Stimulated activated CD4-positive, alpha-beta T cell treated with anti-CD3 and anti-CD28 coated beads, Interleukin-4, amount 100 ng/mL, for 1 hour (primary cell): ENCODE results near the gene BORCS6.

Experiments
- DNase-seq: peaks from one replicate; pipeline ENCODE4 v3.0.0-alpha.2; 2020

BORCS6 gene

DNA sequence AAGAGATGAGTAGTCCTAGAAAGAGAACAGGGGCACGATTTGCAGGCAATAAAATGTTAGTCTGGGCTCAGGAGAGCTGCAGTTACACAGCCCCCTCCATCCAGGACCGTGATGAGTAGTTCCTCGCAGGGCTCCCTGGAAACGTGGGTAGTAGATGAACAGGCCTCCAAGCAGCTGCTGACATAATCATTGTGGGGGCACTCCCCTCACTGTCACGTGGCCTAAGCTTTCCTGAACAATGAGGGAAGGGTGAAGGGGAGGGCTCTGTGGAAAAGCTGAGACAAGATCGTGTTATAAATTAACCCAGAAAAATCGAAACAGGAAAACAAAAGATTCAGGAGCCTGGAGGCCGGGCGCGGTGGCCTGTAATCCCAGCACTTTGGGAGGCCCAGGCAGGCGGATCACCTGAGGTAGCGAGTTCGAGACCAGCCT is 36.4 kb downstream of the BORCS6 start:
- DNase-seq = peak; percentile 56

DNA sequence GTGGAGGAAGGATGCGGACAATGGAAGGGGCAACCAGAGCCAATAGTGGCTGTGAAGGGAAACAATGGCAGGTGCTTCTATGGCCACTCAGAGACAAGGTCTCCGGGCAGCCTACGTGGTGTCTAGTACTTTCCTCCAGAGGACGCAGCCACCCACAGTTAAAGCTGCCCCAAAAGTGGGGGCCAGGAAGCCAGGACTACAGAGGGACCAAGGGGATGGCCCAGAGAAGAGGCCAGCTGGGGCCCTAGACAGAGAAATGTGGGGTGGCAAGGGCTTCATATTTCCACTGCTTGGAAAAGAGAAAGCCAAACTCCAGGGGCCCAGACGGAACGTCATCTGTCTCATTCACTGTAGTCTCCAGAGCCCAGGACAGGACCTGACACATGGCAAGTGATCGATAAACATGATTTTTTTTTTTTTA is 36.9 kb downstream of the BORCS6 start:
- no peak for DNase-seq

DNA sequence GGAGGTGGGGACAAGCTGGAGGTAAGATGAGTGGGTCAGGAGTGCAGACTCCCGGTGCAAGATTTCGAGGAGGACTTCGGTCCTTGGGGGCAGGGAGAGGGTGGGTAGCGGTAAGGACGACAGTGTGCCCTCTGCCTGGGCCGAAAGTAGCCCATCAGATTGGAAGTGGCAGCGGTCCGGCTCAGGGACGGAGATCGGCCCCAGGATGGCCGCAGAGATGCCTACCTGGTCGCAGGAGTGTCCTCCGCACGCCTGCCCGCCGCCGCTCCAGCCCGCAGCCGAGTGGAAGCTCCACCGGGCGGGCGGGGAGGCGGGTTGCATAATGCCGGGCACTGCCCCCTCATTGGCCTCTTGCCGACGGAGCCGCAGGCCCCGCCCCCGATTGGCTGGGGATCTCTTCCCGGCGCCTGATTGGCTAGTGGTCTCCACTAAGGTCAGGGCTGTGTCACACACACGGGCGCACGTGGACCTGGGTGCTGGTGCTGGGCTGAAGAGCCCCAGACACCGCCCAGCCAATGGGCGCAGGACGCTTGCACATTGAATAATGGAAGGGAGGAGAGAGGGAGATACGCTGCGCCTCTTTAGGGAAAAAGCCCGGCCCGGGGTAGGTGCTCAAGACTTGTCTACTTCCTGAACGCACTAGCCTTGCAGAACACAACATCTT is 37.7 kb downstream of the BORCS6 start, which contains the start of gene PER1:
Gene PER1 (minus strand): TSS at position 293 of the 664 bp plus-strand sequence. CDS start 1,698 bp downstream, outside the sequence.
- DNase-seq = peak; percentile 85

DNA sequence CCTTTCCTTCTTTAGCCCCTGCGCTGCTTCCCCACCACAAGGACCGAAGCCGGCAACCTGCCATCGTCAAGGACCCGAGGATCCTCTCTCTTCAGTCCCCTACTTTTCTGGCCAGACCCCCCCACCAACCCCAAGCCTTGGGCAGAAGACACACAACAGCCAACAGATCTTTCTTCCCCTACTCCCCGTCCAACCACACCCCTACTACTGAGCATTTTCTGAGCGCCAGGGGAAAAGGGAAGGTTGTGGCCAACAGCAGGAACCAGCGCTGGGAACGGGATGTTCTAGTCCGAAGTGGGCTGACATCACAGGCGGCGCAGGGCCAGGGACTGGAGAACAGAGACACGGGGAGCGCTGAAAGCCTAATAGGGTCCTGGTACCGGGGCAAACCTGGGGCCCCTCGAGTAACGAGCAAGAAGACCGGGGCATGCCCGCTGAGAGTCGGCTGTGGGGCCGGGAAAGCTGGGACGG is 38.3 kb downstream of the BORCS6 start:
- DNase-seq = peak; percentile 26

DNA sequence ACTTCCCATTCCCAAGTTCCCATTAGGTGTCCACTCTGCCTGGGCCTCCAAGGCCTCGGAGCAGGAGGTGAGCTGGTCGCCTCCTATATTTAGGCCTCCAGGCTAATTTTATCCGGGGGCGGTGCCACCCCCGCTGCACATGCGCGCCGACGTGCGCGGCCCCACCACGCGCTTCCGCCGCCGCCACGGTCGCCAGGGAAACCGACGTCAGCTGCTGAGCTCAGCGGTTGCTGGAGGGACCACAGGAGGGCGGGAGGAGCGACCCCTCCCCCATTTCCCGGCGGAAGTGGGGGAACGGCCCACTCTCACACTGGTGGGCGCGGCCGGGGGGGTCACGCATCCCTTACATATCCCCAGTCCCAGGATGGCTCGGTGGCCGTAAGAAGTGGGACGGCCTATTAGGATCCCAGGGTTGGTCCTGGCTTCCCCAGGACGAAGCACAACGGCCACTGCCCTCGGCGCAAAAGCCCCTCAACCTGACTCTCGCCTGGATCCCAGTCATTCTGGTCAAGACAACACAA is 38.8 kb downstream of the BORCS6 start:
- DNase-seq = peak; percentile 87

DNA sequence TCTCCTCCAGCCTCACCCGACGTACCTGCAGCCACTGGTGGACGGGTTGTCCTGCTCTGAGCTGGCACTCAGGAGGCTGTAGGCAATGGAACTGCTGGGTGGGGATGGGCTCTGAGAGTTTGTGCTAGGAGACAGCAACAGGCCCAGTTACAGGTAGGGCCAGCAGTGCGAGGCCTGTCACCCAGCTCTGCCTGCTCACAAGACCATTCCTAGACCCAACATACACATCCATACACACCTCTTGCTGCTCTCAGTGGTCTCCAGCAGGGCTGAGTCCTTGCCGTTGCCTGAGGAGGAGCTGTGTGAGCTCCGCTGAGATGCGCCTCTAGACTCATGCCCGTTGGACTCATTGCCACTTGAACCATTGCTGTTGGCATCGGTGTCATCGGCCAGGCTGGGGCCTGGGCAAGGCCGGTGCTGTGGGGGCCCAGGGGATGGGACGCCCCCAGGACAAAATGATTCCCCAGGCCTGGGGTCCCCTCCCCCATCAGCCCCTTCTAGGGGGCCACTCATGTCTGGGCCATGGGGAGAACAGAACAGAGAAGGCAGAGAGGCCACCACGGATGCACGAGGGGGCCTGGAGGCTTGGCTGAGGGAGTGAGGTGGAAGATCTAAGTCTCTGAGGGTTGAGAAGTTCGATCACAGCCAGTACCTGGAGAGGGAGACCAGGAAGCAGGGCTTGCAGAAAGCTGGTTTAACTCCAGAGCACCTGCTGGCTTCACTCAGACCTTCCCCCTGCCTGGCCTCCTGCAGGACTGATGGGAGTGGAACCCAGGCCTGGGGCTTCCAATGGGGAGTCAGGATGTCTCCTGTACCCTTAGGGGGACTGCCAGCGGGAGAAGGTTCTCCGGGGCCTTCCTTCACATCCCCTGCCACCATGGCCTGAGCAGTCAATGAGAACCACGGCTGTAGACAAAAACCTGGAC is 39.5 kb downstream of the BORCS6 start:
- DNase-seq = no peak

DNA sequence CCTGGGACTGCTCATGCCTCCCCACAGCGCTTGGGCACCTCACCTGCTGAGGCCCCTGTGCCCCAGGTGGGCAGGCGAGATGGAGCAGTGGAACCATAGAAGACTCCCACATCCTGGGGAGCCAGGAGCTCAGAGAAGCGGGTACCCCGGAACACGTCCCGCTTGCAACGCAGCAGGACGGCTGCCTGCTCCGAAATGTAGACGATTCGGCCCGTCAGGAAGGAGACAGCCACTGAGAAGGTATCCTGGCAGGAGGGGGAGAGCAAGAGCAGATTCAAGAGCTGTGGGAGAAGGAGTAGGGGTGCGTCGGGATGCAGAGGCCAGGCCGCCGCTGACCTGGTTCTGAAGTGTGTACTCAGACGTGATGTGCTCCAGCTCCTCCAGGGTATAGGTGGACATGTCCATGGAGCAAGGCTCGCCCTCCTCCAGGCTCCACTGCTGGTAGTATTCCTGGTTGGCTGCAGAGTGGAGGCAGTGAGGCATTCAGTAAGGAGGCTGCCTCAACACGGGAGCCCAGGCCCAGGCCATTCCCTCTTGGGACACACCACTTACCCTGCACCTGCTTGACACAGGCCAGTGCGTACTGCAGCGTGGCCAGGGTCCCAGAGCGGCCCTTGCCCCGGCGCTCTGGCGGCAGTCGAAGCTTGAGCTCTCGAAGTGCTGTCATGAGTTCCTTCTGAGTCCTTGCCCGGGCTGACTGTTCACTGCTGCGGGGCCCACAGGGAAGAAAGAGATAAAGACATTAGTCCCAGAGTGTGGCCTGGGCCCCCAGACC is 40.4 kb downstream of the BORCS6 start:
- DNase-seq = no peak

DNA sequence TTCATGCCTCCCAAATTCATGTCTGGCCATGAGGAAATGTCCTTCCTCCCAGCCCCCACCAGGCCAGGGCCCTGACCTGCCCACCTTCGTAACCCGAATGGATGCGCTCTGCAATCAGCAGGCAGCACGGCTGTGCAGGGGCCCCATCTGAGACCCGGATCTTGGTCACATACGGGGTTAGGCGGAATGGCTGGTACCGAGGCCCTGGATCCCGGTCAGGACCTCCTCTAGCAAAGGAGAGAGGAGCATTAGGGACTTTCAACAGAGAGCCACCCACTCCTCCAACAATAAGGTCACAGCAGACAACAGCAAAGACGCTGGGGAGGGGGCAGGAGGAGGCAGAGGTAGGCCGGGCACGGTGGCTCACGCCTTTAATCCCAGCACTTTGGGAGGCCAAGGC is 41.4 kb downstream of the BORCS6 start:
- no peak for DNase-seq

DNA sequence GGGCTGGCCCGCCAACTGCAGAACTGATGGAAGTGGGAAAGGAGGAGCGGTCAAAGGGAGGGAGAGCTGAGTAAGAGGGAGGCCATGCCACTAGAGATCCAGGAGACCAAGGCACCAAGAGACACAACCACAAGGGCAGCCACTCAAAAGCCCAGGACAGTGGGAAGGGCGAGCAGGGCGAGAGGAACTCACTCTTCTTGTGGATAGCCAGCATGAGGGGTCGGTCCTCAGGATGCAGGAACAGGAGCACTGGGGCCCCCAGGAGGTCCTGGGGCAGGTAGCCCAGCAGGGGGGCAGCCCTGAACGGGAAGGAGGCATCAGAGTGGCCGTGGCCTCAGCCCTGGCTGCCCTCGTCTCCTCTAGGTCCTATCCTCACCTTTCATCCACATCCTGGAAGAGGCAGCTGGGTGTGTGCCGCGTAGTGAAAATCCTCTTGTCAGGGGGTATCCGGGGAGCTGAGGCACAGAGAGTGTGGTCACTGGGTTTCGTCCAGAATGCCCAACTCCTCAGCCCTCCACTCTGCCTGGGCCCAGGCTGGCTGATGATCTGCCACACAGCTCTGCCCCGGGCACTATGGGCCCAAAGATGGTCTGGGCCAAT is 42.1 kb downstream of the BORCS6 start:
- no peak for DNase-seq

DNA sequence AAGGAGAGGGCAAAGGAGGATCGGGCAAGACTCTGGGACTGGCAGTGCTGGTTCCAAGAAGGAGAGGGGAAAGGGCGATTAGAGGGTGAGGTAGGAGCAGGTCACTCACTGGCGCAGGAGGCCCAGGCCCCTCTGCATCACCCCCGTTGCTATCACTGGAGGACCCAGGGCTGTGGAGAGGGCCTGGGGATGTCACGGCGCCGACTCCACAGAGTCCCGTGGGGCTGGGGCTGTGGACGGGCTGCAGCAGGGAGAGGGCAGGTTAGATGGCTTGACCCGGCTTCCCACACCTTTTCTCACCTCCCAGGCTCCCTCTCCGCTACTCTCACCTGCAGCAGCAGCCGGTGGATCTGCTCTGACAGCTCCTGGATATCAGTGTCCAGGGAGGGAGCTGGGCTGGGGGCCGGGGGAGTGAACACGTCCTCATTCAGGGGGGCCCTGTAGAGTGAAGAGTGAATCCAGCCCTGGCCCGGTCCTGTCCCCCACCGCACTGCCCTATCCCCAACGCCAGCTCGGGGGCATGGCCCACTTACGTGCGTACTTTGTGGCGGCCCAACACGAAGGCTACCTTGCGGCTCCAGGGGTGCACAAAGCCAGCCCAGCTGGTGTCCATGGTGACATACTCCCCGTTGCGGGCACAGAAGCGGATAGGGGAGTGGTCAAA is 42.7 kb downstream of the BORCS6 start:
- no peak for DNase-seq

DNA sequence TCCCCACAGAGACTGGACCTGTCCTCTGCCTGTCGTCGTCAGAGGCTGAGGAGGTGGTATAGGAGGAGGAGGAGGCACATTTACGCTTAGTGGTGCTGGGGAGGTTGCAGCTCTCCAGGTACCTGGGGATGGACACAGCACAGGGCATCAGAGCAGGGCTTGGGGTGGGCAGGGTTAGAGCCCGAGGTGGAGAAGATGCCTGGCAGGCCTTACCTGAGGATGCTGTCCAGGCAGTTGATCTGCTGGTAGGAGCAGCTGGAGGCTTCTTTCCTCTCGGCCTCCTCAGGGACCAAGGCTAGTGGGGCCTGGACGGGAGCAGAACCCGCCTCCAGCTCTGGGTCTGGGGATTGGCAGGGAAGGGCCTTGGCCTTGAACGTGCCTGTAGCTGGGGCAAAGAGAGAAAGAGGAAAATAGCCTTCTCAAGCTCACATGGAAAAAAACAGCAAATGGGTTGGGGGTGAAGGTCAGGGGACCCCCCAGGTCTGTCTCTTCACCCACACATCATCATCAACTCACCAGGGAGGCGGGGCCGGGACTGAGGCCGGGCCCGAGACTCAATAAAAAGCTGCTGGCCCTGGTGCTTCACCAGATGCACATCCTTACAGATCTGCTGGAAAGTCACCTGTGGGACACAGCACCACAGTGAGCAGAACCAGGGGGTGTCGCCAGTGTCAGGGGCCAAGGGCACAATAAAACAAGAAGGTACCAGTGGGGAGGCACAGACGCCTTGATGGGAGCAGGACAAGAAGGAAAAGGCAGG is 43.4 kb downstream of the BORCS6 start:
- no peak for DNase-seq

DNA sequence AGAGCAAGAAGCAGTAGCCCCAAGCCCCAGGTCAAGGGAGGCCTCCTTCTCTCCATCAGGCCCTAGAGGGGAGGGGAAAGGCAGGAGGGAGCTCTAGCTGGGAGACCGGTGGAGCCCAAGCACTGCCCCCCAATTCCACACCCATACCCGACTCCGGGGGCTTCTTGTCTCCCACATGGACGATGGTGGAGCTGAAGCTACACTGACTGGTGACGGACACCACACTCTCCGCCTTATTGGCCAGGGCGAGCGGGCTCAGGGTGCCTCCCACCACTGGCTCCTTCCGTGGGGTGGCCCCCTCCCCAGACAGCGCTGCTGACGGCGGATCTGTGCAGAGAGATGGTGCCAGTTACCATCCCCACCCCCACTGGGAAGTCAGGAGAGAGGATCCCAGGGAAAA is 44.2 kb downstream of the BORCS6 start:
- no peak for DNase-seq

DNA sequence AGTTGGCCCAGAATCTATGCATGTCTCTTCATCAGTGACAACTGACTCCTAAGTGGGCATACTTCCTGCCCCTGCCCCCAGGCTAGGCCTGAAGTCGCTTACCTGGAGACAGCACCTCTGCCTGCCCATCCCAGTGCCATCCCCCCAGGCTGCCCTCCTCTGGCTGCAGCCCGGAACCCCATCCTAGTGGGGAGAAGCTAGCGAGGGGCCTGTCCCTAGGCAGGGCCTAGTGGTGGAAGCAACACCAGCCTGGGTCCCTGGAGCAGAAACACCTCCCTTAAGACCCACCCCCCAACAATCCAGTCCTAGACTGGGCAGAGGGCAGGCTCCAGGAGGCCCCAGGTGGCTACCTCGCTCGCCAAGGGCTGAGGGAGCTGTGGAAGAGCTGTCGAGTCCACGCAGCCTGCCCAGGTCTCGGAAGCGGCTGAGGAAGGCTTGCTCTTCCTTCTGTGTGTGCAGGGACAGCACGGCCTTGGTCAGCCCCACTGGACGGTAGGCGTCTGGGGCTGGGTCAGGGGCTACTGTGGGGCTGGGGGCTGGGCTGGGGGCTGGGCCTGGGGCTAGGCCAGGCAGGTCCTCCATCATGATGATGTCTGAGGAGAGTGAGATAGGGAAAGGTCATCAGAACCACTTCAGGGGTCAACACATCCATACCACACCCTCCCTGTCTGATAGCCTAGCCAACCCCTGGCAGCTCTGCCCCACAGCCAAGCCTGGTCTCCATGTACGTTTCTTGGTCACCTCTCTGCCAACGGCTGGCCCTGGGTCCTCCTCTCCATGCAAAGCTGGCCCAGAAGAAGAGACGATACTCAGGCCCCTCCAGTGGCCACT is 45.4 kb downstream of the BORCS6 start:
- DNase-seq = no peak

DNA sequence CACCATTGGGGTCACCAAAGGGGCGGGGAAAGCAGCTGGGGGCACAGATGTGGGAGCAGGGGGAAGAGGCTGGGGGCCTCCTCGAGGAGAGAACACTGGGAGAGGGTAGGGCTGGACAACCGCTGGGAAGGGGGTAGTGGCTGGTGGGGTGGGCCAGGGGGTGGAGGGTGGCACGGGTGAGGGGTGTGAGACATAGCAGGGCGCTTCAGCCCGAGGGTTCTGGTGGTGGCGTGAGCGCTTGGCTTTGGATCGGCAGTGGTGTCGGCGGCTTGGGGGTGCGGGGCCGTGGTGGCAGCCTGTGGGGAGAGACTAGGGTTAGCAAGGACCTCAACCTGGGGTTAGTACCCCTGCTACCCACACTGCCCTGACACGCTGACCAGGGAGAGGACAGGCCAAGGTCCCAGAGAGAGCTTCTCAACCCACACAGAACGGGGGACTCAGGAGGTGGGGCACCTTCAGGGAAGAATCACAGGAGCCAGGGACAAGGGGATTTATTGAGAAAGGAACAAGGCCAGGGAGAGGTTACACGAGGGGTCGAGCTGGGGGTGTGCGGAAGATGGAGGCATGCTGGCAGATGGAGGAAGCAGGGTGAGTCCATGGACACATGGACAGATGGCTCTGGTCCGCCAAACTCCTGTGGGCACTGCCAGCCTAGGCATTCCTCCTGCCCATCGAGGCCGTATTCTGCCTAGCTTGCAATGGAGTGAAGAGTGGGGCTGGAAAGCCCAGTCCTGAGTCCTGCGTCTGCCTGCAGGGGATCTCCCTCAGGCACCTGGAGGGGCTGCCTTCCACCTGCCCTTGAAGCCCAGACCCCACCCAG is 46.2 kb downstream of the BORCS6 start:
- DNase-seq = no peak

DNA sequence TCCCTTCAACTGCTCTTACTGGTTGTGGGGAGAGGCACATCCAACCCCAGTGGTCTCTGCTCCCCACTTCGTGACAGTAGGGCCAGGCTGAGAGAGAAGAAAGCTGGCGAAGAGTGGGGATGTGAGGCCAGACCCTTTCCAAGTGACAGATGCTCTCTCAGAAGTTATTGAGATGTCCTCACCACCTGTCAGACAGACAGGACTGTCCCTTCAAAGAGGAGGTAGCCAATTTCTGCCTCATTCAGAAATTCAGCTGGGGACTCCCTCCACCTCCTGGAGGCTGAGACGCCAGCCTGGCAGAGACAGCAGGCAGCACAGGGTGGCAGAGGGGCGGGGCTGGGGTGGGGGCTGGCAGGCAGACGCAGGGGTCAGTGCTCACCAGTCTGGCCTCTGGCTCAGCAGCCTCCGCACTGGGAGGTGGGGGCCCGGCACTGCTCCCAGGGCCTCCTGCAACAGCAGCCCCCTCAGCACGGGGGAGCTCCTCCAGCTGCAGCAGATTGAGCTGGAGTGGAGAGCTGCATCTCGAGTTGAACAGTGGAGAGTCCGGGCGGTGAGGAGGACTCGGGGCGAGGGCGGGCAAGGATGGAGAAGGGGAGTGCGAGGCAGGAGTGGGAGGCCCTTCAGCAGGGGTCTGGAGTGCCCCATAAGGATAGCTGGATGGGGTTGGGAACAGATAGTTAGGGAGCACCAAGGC is 46.9 kb downstream of the BORCS6 start:
- DNase-seq = no peak

DNA sequence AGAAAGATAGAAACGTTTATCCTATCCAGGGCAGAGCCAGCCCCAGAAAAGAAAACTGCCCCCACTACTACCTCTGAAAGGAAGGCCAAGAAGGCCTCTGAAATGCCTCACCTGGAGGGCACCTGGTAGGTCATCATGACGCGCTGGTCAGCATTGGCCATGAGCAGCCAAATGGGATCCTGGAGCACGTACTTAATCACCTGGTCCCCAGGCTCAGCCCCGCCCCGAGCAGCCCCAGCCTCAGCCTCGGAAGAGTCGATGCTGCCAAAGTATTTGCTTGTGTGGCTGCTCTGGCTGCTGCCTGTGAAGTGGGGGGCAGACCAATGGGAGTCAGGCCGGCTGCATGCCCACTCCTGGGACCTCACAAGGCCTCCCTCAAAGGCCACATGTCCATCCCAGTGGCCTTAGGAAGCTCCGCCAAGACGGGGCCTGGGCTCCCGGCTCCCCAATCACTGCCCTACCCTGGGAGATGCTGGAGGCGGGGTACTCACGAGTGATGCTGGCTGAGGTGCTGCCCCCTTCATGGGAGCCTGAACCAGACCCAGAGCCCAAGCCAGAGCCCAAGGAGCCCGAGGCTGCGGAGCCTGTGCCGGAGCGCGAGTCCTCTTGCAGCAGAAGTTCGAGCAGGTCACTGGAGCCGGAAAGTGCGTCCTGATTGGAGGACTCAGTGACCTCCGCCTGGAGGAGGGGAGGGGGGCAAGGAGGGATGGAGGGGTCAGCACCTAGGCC is 47.7 kb downstream of the BORCS6 start:
- DNase-seq = no peak

DNA sequence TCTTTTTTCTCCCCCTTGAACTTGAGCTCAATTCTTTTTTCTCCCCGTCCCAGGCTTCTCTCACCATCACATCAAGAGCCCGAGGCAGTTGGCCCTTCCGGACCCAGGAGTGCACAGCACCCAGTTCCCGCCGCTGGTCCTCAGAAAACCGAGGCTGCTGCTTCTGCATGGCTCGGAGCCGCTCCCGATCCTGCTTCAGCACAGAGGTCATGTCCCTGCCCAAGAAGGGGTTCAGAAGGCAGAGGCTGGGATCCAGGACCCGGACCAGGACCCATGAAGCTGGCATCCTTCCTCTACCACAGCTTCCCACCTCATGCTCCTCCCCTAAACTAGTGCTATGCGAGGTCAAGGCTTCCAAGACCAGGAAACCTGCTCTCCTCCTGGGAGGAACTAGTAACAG is 48.2 kb downstream of the BORCS6 start:
- DNase-seq = no peak

DNA sequence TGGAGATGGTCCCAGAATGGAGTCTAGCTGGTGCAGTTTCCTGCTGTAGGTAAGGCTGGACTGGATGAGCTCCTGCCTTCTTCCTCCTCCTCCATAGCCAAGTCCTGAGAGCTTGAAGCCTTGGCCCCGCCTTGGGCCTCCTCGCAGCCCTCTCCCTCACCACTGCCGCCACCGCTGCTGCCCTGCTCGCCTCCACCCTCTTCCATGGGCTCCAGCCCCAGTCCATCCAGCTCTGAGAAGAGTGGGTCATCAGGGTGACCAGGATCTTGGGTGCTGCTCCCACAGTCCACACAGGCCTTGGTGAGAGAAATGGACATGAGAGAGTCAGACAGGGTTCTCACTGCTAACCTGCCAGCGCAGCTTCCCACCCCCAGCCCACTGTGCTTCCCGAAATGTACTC is 48.9 kb downstream of the BORCS6 start:
- no peak for DNase-seq
